Hair follicle dermal papilla cell (primary cell): ENCODE measurements around the gene CBLN1. TPM values are rescaled to one million over a fixed set of nuclear protein-coding genes. Genes with fewer than 3 reads are reported as not detected.

ENCODE experiments used
- total RNA-seq: library from RNA; depleted of rRNA; stranded (reverse); fragments of >200 nt; gene quantifications from 2 replicates; pipeline ENCODE4 v1.2.3, GENCODE V29; 2012

Gene CBLN1
- not detected in 2 replicates for total RNA-seq

DNA sequence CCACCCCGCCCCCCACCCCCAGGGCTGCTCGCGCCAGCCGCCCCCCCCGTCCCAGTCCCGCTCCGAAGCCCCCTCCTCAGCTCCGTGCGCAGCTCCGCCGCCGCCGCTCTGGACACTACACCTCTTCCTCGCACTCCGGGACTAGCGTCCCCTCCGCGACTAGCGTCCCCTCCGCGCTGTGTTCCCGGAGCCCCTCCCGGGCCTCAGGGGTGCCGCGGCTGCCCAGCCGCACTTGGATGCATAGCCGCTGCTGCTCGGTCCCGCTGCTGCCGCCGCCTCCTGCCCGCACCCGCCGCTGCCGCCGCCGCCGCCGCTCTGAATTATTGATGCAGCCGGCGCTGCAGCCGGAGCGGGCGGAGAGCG lies at the start of gene CBLN1:
TSS of gene CBLN1 (minus strand) at position 359 of the 363 bp plus-strand sequence. CDS start 373 bp downstream, outside the sequence.

Other genes starting within 250 kb of the CBLN1 start
- not detected in 2 replicates for gene C16orf78, start 92.0 kb upstream of the CBLN1 start, total RNA-seq